Left ventricle myocardium inferior (tissue), 1 donor: ENCODE data around the gene RNPEPL1. TPM values are rescaled to one million over a fixed set of nuclear protein-coding genes. Genes with fewer than 3 reads are reported as not detected.

ENCODE experiments used
- DNase-seq: peaks from one replicate; pipeline ENCODE4 v3.0.0-alpha.2; 2020
- H3K27ac ChIP-seq: fragments of 200-600 bp; replicated peaks from 2 replicates; pipeline ENCODE4 v1.8.0; 2021
- H3K27me3 ChIP-seq: fragments of 200-600 bp; 2 replicates; pipeline ENCODE4 v1.8.0; 2021; ENCODE audit warnings: low read depth
- H3K36me3 ChIP-seq: fragments of 200-600 bp; 2 replicates; pipeline ENCODE4 v1.8.0; 2021
- H3K4me1 ChIP-seq: fragments of 200-600 bp; 2 replicates; pipeline ENCODE4 v1.8.0; 2021
- H3K4me3 ChIP-seq: fragments of 200-600 bp; 2 replicates; pipeline ENCODE4 v1.8.0; 2021; ENCODE audit warnings: mild to moderate bottlenecking, moderate library complexity
- H3K9me3 ChIP-seq: fragments of 200-600 bp; replicated peaks from 2 replicates; pipeline ENCODE4 v1.8.0; 2021
- intact Hi-C: fragments of 100-400 bp; cut with micrococcal nuclease; formaldehyde crosslinking; loops from one replicate; pipeline ENCODE4 v1.11.0; 2022
- total RNA-seq: library from RNA; stranded (reverse); fragmentation: NEBNext Ultra II Directional; extraction: Animal tissue kit (Norgen Biotek cat#: 25700); gene quantifications from one replicate; pipeline ENCODE4 v1.2.1, GENCODE V29; 2021
- TF ChIP-seq, protein P1 (sequence below): fragments of 200-600 bp; IDR thresholded peaks from 2 replicates; pipeline ENCODE4 v1.8.0; 2021; ENCODE audit warnings: antibody characterized with exemption, mild to moderate bottlenecking, borderline replicate concordance
- donor health status: DM: no; HTN: yes; CAD: no; lungs with severe emphysema.

The RNPEPL1 gene
- total RNA-seq, 1 donor from 2014 or later, result 80.1 TPM

DNA sequence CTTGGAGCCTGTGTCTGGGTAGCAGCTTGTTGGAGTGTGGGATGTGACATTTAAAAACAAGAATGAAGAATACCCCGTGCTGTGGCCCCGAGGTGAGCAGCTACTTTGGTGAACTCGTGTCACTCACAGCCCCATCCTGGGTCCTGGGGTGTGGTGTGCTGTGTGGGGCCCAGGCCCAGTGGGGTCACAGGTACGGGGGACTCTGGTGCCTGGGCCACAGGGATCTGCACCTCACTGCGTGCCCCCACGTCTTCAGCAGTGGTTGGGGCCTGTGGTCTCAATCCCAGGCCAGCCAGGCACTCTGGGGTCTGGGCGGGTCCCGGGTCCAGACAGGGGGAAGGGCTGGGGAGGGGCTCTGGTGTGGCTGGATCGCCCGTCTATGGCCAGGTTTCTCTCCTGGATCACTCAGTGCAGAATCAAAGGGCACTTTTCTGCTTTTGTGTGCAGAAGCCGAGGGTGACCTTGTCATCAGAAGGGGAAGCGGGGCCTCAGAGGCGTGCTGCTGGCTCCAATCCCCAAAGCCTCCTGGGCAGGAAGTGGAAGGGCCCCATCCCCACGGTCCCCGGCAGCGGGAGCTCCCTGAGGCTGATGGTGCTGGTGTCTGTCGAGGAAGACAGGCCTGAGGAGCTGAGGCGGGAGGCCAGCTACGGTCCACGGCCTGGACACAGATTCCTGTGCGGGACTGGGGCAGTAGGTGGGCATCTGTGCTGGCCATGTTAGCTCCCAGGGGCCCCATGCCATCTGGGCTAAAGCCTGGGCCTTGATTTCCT, 58.4 kb downstream of the RNPEPL1 start:
- peak; percentile 31 for DNase-seq
- intact Hi-C loops, result no loop called here
- TF ChIP-seq, protein P1, sequence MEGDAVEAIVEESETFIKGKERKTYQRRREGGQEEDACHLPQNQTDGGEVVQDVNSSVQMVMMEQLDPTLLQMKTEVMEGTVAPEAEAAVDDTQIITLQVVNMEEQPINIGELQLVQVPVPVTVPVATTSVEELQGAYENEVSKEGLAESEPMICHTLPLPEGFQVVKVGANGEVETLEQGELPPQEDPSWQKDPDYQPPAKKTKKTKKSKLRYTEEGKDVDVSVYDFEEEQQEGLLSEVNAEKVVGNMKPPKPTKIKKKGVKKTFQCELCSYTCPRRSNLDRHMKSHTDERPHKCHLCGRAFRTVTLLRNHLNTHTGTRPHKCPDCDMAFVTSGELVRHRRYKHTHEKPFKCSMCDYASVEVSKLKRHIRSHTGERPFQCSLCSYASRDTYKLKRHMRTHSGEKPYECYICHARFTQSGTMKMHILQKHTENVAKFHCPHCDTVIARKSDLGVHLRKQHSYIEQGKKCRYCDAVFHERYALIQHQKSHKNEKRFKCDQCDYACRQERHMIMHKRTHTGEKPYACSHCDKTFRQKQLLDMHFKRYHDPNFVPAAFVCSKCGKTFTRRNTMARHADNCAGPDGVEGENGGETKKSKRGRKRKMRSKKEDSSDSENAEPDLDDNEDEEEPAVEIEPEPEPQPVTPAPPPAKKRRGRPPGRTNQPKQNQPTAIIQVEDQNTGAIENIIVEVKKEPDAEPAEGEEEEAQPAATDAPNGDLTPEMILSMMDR, result no peak
- Histone ChIP-seq H3K4me1 (no peaks in the 10 kb centered on the region), H3K4me3 (no peak overlapping the region), H3K27me3 (no peaks in the 10 kb centered on the region), H3K27ac (no peak overlapping the region), H3K9me3 (no peaks in the 10 kb centered on the region), H3K36me3 (no peaks in the 10 kb centered on the region)

DNA sequence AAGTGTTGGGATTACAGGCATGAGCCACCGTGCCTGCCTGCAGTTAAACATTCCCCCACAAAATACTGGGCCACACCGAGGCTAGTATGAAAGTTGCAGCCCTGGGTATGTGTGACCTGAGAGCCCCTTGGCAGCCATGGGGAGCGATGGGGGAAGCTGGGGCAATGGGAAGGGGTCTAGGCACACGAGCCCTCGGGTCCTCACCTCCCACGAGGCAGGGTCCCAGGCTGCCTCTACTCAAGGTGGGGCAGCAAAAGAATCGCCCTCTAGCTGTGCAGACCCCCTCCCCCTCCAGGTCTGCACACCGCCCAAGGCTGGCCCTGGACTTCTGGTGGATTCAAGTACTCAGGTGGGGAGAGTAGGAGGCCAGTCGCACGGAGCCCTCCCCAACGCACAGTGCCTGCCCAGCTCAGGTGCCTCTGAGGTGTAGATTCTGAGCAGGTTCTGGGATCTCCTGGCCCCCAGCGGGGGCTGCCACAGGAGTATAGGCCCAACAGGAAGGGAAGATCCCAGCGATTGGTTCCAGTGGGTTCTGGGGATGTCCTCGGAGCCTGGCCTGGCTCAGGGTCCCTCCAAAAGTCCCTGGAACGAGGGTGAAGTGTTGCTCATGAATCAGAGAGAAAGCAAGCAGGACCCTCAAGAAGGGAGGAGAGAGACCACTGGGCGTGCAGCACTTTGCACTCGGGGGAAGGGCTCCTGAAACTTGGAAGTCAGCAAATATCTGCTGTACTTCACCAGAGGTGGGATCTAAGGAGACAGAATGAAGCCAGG, 59.6 kb downstream of the RNPEPL1 start:
- intact Hi-C loops, result no loop called here
- Histone ChIP-seq H3K4me3 (no peak overlapping the region), H3K9me3 (no peaks in the 10 kb centered on the region), H3K27me3 (no peaks in the 10 kb centered on the region), H3K4me1 (no peaks in the 10 kb centered on the region), H3K36me3 (no peaks in the 10 kb centered on the region), H3K27ac (no peak overlapping the region)
- TF ChIP-seq, protein P1, result no peak
- peak; percentile 0 for DNase-seq

DNA sequence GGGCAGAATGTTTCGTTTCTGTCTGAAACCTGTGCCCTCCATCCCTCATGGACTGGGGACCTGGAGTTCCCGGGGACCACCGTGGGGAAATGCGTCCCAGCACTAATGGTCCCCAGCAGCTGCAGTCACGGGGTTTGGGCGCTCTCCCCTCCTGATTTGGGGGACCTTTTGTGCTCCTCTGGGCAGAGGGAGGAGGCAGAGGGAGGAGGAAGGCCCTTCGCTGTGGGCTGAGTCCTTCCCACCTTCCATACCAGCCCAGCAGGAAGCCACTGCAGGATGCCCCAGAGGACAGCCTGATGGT, 60.2 kb downstream of the RNPEPL1 start:
- intact Hi-C loops, result no loop called here
- DNase-seq, result no peak
- Histone ChIP-seq H3K27ac (no peak overlapping the region), H3K4me1 (no peaks in the 10 kb centered on the region), H3K27me3 (no peaks in the 10 kb centered on the region), H3K9me3 (peaks cover 4% of the 10 kb centered on the region), H3K36me3 (no peaks in the 10 kb centered on the region), H3K4me3 (no peak overlapping the region)
- TF ChIP-seq, protein P1, result no peak

DNA sequence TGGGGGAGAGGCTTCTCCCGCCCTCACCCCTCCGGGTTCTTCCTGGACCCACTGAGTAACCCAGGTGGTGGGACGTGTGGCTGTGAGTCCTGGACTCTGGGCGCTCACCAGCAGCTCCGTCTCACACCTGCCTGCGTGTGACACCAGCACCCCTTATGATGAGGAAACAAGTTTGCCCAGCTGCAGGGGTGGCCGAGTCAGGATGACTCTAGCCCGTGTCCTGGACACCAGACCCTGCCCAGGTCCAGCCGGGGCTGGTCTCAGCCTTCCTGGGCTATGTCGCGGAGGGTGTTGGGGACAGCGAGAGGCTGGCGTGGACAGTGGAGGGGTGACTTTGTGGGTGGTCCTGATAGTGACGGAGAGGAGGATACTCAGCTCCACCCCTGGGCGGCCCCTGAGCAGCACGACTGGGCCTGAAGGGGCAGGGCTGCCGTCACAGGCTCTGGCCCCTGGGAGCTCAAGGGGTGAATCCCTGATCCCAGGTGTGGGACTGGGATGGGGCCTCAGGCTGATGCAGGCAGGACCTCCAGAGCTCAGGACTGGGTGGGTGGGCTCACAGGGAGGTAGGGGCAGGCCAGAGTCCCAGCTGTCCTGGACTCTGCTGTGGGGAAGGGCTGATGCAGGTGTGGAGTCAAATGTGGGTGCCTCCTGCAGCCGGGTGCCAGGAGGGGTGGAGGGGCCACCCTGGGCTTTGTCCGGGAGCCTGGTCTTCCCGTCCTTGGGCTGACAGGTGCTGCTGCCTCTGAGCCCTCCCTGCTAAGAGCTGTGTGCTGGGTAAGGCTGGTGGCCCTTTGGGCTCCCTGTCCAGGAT, 60.7 kb downstream of the RNPEPL1 start:
- H3K36me3 ChIP-seq, result no peaks in the 10 kb centered on the region
- intact Hi-C loops, result no loop called here
- no peaks in the 10 kb centered on the region for H3K27me3 ChIP-seq
- DNase-seq, result no peak
- H3K4me3 ChIP-seq, result no peak overlapping the region
- H3K27ac ChIP-seq, result no peak overlapping the region
- no peaks in the 10 kb centered on the region for H3K4me1 ChIP-seq
- peaks cover 9% of the 10 kb centered on the region for H3K9me3 ChIP-seq
- TF ChIP-seq, protein P1, result no peak

DNA sequence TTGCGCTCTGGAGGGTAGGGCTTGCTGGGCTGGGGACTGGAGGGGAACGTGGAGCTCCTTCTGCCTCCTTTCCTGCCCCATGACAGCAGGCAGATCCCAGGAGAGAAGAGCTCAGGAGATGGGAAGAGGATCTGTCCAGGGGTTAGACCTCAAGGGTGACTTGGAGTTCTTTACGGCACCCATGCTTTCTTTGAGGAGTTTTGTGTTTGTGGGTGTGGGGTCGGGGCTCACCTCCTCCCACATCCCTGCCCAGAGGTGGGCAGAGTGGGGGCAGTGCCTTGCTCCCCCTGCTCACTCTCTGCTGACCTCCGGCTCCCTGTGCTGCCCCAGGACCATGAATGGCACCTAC, 61.3 kb downstream of the RNPEPL1 start:
- DNase-seq, result no peak
- H3K4me3 ChIP-seq, result no peak overlapping the region
- H3K27ac ChIP-seq, result no peak overlapping the region
- no peaks in the 10 kb centered on the region for H3K36me3 ChIP-seq
- H3K9me3 ChIP-seq, result peaks cover 14% of the 10 kb centered on the region
- no peaks in the 10 kb centered on the region for H3K4me1 ChIP-seq
- intact Hi-C loops, result no loop called here
- TF ChIP-seq, protein P1, result no peak
- H3K27me3 ChIP-seq, result no peaks in the 10 kb centered on the region
